ENCODE data around the gene ILKAP.
"Not testable (repeated sequence)": the region's sequence is repeated elsewhere in the genome, so short reads cannot be mapped to it uniquely, and the experiment has no call there.

The ILKAP gene

GRCh38 chr2:238202326-238203093 lies 985 bp downstream of the ILKAP start:
- in situ Hi-C loops (cut with HindIII; ENCODE audit: low sequenced_read_pairs), result no loop called here

- in situ Hi-C loops (cut with HindIII; ENCODE audit: low sequenced_read_pairs), result loop anchor here (25.0 kb wide), 1 partner anchor 328 kb away; the partner anchor contains the start of gene RAMP1
Observed at GRCh38 chr2:238190445-238190844, 13.1 kb downstream of the ILKAP start.

- in situ Hi-C loops (cut with HindIII; ENCODE audit: low sequenced_read_pairs), result loop anchor here (25.0 kb wide), 1 partner anchor 326 kb away; the partner anchor contains the start of gene RAMP1
Observed at GRCh38 chr2:238187618-238188548, 15.6 kb downstream of the ILKAP start.

- in situ Hi-C loops (cut with HindIII; ENCODE audit: low sequenced_read_pairs), result loop anchor here (25.0 kb wide), 1 partner anchor 322 kb away; the partner anchor contains the start of gene RAMP1
Observed at GRCh38 chr2:238183821-238184220, 19.7 kb downstream of the ILKAP start.

GRCh38 chr2:238182362-238182761 lies 21.1 kb downstream of the ILKAP start:
- in situ Hi-C loops (cut with HindIII; ENCODE audit: low sequenced_read_pairs), result loop anchor here (25.0 kb wide), 1 partner anchor 320 kb away; the partner anchor contains the start of gene RAMP1

GRCh38 chr2:238180554-238180953 lies 22.9 kb downstream of the ILKAP start:
- in situ Hi-C loops (cut with HindIII; ENCODE audit: low sequenced_read_pairs), result loop anchor here (25.0 kb wide), 1 partner anchor 318 kb away; the partner anchor contains the start of gene RAMP1

GRCh38 chr2:238176613-238177012 lies 26.9 kb downstream of the ILKAP start:
- in situ Hi-C loops (cut with HindIII; ENCODE audit: low sequenced_read_pairs), result loop anchor here (25.0 kb wide), 1 partner anchor 314 kb away; the partner anchor contains the start of gene RAMP1

- in situ Hi-C loops (cut with HindIII; ENCODE audit: low sequenced_read_pairs), result loop anchor here (25.0 kb wide), 1 partner anchor 312 kb away; the partner anchor contains the start of gene RAMP1
Observed at GRCh38 chr2:238174701-238175100, 28.8 kb downstream of the ILKAP start.

- in situ Hi-C loops (cut with HindIII; ENCODE audit: low sequenced_read_pairs), result no loop called here
Observed at GRCh38 chr2:238174291-238174690, 29.2 kb downstream of the ILKAP start.

GRCh38 chr2:238173692-238174091 lies 29.8 kb downstream of the ILKAP start:
- in situ Hi-C loops (cut with HindIII; ENCODE audit: low sequenced_read_pairs), result no loop called here

- in situ Hi-C loops (cut with HindIII; ENCODE audit: low sequenced_read_pairs), result no loop called here
Observed at GRCh38 chr2:238172439-238172838, 31.1 kb downstream of the ILKAP start.

- in situ Hi-C loops (cut with HindIII; ENCODE audit: low sequenced_read_pairs), result no loop called here
Observed at GRCh38 chr2:238171575-238172187, 31.8 kb downstream of the ILKAP start.

GRCh38 chr2:238171072-238171431 lies 32.4 kb downstream of the ILKAP start:
- in situ Hi-C loops (cut with HindIII; ENCODE audit: low sequenced_read_pairs), result not testable (repeated sequence)

GRCh38 chr2:238170386-238171071 lies 33.0 kb downstream of the ILKAP start:
- in situ Hi-C loops (cut with HindIII; ENCODE audit: low sequenced_read_pairs), result no loop called here

- in situ Hi-C loops (cut with HindIII; ENCODE audit: low sequenced_read_pairs), result no loop called here
Observed at GRCh38 chr2:238169708-238170251, 33.7 kb downstream of the ILKAP start.

- in situ Hi-C loops (cut with HindIII; ENCODE audit: low sequenced_read_pairs), result no loop called here
Observed at GRCh38 chr2:238169048-238169707, 34.3 kb downstream of the ILKAP start.

GRCh38 chr2:238168196-238169047 lies 35.1 kb downstream of the ILKAP start:
- in situ Hi-C loops (cut with HindIII; ENCODE audit: low sequenced_read_pairs), result no loop called here

- in situ Hi-C loops (cut with HindIII; ENCODE audit: low sequenced_read_pairs), result no loop called here
Observed at GRCh38 chr2:238167761-238168160, 35.7 kb downstream of the ILKAP start.

- in situ Hi-C loops (cut with HindIII; ENCODE audit: low sequenced_read_pairs), result no loop called here
Observed at GRCh38 chr2:238167344-238167715, 36.2 kb downstream of the ILKAP start.
